ENCODE data around the gene C7orf57. TPM values are rescaled to one million over a fixed set of nuclear protein-coding genes. Genes with fewer than 3 reads are reported as not detected.

C7orf57 gene
- total and polyA plus RNA-seq, 2 donors (not counting 3 experiments of a cell fraction or from before 2014, with no cell fraction given) = not detected

DNA sequence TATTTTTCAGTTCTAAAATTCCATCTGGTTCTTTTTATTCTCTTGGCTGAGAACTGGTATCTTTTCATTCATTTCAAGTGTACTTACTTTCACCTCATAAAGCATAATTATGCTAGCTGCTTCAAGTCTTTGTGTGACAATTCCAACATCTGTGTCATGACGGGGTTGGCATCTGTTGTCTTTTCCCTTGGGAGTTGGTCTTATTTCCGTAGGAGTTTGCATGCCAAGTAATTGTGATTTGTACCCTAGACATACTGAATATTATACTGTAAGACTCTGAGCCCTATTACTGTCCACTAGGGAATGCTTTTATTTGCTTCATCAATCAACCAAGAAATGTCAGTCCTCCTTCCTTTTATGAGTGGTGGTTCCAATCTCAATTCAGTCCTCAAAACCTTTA is 31.3 kb upstream of the C7orf57 start:
- intact Hi-C loops (cut with micrococcal nuclease) = no loop called here
- no peak overlapping the region for H3K9ac ChIP-seq (replicated peaks; ENCODE audit: extremely low read depth, insufficient read depth, low read length)
- BruUV-seq (replicated peaks) = no TSS peak
- POLR2A ChIA-PET = no interaction called here
- no peak overlapping the region for H3K27ac ChIP-seq (ENCODE audit: insufficient read depth, low read depth, low read length)
- H3K9me1 ChIP-seq (replicated peaks; ENCODE audit: control insufficient read depth, extremely low read depth, insufficient read depth, low read length) = no peaks in the 10 kb centered on the region
- dilution Hi-C loops (cut with MboI; ENCODE audit: extremely low pct_ligation_motif_present, low sequenced_read_pairs) = no loop called here
- no peaks in the 10 kb centered on the region for H4K20me1 ChIP-seq (replicated peaks; ENCODE audit: control insufficient read depth, extremely low read depth, insufficient read depth, low read length)
- TF ChIP-seq MYC (IDR thresholded peaks at IDR 0.05; ENCODE audit: low read depth, low read length) (no peak), GATA2 (IDR thresholded peaks at IDR 0.05; ENCODE audit: insufficient read depth, insufficient read length, low read depth, low read length) (no peak)
- H3K27me3 ChIP-seq (ENCODE audit: control insufficient read depth in 2 of 2, insufficient read depth in 2 of 2, low read length in 2 of 2) = peaks cover 4 to 7% of the 10 kb centered on the region in 2 experiments
- no peak overlapping the region for H3K4me3 ChIP-seq (replicated peaks in 1 of 3; ENCODE audit: insufficient read depth in 1 of 3, low read depth in 1 of 3, low read length in 3 of 3)
- CTCF ChIA-PET = no interaction called here
- H3K9me3 ChIP-seq (replicated peaks; ENCODE audit: control insufficient read depth, insufficient read depth, low read length) = no peaks in the 10 kb centered on the region
- H2AFZ ChIP-seq (ENCODE audit: low read depth, low read length) = no peak overlapping the region
- H3K4me1 ChIP-seq (ENCODE audit: control insufficient read depth, extremely low read depth, insufficient read depth, low read length) = no peaks in the 10 kb centered on the region
- FAIRE-seq (no peak), DNase-seq (ENCODE audit: low read depth, low spot score) (no peak)
- no peaks in the 10 kb centered on the region for H3K79me2 ChIP-seq (ENCODE audit: control insufficient read depth, insufficient read depth, low read length)
- no peaks in the 10 kb centered on the region for H3K36me3 ChIP-seq (ENCODE audit: control insufficient read depth in 2 of 2, extremely low read depth in 1 of 2, insufficient read depth in 2 of 2, low read length in 2 of 2)
- H3K4me2 ChIP-seq (ENCODE audit: insufficient read depth, low read length) = no peak overlapping the region

DNA sequence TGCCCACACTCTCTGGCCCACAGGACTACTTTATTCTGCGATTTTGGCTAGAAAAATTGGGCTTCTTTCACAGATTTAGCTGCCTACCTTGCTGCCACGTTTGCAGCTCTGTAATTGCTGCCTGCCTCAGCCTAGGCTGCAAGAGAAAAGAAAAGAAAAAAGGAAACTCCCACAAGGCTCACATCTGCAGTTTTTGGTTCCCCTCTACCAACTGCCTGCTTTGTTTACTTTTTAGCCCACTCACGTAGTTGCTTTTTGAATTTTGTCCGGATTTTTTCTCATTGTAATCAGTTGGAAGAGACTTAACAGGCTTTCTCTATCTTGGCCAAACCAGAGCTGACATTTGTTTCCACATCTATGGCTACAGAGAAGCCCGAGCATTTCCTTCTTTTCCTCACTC is 30.7 kb upstream of the C7orf57 start:
- H3K4me2 ChIP-seq (ENCODE audit: insufficient read depth, low read length) = no peak overlapping the region
- peaks cover 4 to 7% of the 10 kb centered on the region in 2 experiments for H3K27me3 ChIP-seq (ENCODE audit: control insufficient read depth in 2 of 2, insufficient read depth in 2 of 2, low read length in 2 of 2)
- intact Hi-C loops (cut with micrococcal nuclease) (no loop called here), dilution Hi-C loops (cut with MboI; ENCODE audit: extremely low pct_ligation_motif_present, low sequenced_read_pairs) (no loop called here)
- no peaks in the 10 kb centered on the region for H3K9me3 ChIP-seq (replicated peaks; ENCODE audit: control insufficient read depth, insufficient read depth, low read length)
- no peaks in the 10 kb centered on the region for H3K9me1 ChIP-seq (replicated peaks; ENCODE audit: control insufficient read depth, extremely low read depth, insufficient read depth, low read length)
- no peak overlapping the region for H2AFZ ChIP-seq (ENCODE audit: low read depth, low read length)
- H3K4me3 ChIP-seq (replicated peaks in 1 of 3; ENCODE audit: insufficient read depth in 1 of 3, low read depth in 1 of 3, low read length in 3 of 3) = no peak overlapping the region
- H4K20me1 ChIP-seq (replicated peaks; ENCODE audit: control insufficient read depth, extremely low read depth, insufficient read depth, low read length) = no peaks in the 10 kb centered on the region
- no peak for DNase-seq (ENCODE audit: low read depth, low spot score)
- no peaks in the 10 kb centered on the region for H3K36me3 ChIP-seq (ENCODE audit: control insufficient read depth in 2 of 2, extremely low read depth in 1 of 2, insufficient read depth in 2 of 2, low read length in 2 of 2)
- FAIRE-seq = no peak
- TF ChIP-seq, protein P1, sequence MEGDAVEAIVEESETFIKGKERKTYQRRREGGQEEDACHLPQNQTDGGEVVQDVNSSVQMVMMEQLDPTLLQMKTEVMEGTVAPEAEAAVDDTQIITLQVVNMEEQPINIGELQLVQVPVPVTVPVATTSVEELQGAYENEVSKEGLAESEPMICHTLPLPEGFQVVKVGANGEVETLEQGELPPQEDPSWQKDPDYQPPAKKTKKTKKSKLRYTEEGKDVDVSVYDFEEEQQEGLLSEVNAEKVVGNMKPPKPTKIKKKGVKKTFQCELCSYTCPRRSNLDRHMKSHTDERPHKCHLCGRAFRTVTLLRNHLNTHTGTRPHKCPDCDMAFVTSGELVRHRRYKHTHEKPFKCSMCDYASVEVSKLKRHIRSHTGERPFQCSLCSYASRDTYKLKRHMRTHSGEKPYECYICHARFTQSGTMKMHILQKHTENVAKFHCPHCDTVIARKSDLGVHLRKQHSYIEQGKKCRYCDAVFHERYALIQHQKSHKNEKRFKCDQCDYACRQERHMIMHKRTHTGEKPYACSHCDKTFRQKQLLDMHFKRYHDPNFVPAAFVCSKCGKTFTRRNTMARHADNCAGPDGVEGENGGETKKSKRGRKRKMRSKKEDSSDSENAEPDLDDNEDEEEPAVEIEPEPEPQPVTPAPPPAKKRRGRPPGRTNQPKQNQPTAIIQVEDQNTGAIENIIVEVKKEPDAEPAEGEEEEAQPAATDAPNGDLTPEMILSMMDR (IDR thresholded peaks at IDR 0.05; ENCODE audit: extremely low read depth in 1 of 2, insufficient read depth in 1 of 2, low read depth in 1 of 2, low read length in 2 of 2) = no peak
- no peak for TF ChIP-seq GATA2 (IDR thresholded peaks at IDR 0.05; ENCODE audit: insufficient read depth, insufficient read length, low read depth, low read length)
- ChIA-PET CTCF (no interaction called here), POLR2A (no interaction called here)
- H3K4me1 ChIP-seq (ENCODE audit: control insufficient read depth, extremely low read depth, insufficient read depth, low read length) = no peaks in the 10 kb centered on the region
- BruUV-seq (replicated peaks) = no TSS peak
- no peak overlapping the region for H3K9ac ChIP-seq (replicated peaks; ENCODE audit: extremely low read depth, insufficient read depth, low read length)
- H3K79me2 ChIP-seq (ENCODE audit: control insufficient read depth, insufficient read depth, low read length) = no peaks in the 10 kb centered on the region
- no peak overlapping the region for H3K27ac ChIP-seq (ENCODE audit: insufficient read depth, low read depth, low read length)
